Endothelial cell of umbilical vein (primary cell): Measurements from ENCODE around the gene TENT5C.

Source experiments
- EZH2 ChIP-seq: IDR thresholded peaks from 2 replicates; pipeline ENCODE4 v1.6.1; 2012; ENCODE audit warnings: borderline replicate concordance, low read depth, mild to moderate bottlenecking, moderate library complexity, low read length, inconsistent platforms; ENCODE audit not compliant: severe bottlenecking
- FOS ChIP-seq: IDR thresholded peaks from 2 replicates; pipeline ENCODE4 v1.6.1; 2011; ENCODE audit warnings: mild to moderate bottlenecking, low read length, moderate library complexity, borderline replicate concordance; ENCODE audit not compliant: insufficient read depth
- POLR2AphosphoS5 ChIP-seq: IDR thresholded peaks from 2 replicates; pipeline ENCODE4 v1.6.1; 2012; ENCODE audit warnings: low read depth, mild to moderate bottlenecking, control low read depth, low read length, moderate library complexity; ENCODE audit not compliant: insufficient read depth
- TF ChIP-seq, protein P1 (sequence below), 2 donors: IDR thresholded peaks; 1 replicate in 1 of 2; 2 replicates in 1 of 2; pipeline ENCODE4 v1.5.1; 2011; ENCODE audit warnings: low read length in 2 of 2, mild to moderate bottlenecking in 2 of 2, moderate library complexity in 2 of 2, control low read depth in 1 of 2, inconsistent platforms in 1 of 2, low read depth in 1 of 2; ENCODE audit not compliant: insufficient read depth in 1 of 2; ENCODE audit errors: extremely low read depth in 1 of 2

DNA sequence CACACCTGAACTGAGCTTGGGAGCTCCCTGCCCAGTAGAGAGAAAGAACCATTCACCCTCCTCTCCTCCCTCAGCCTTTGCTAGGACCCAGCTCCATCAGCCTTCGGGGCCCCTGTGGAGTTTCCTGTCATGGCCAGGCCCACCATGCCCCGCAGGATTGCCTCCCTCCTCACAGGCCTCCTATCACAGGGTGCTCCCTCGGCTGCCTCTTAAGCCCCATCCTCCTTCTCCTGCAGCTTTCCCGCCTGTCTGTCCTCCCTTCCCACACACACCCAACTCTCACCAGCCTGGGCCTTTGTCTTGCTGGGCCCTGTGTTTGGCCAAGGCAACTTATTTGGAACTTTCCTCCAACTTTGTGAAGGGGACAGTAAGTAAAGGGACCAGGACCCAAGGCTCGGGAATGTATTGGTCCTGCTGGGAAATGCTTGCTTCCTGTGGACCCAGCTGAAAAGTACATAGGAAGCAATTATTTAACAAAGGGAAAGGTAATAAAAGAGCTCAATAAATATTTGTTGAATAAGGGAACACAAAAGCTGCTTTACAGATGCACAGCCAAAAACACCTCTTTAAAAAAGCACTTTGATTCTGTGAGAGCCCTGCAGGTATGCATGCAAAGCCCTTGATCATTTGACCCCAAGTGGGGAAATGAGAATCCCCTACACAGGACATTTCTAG is 31.6 kb upstream of the TENT5C start:
- TF ChIP-seq, protein P1, sequence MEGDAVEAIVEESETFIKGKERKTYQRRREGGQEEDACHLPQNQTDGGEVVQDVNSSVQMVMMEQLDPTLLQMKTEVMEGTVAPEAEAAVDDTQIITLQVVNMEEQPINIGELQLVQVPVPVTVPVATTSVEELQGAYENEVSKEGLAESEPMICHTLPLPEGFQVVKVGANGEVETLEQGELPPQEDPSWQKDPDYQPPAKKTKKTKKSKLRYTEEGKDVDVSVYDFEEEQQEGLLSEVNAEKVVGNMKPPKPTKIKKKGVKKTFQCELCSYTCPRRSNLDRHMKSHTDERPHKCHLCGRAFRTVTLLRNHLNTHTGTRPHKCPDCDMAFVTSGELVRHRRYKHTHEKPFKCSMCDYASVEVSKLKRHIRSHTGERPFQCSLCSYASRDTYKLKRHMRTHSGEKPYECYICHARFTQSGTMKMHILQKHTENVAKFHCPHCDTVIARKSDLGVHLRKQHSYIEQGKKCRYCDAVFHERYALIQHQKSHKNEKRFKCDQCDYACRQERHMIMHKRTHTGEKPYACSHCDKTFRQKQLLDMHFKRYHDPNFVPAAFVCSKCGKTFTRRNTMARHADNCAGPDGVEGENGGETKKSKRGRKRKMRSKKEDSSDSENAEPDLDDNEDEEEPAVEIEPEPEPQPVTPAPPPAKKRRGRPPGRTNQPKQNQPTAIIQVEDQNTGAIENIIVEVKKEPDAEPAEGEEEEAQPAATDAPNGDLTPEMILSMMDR (IDR thresholded peaks at IDR 0.05; ENCODE audit: extremely low read depth in 1 of 2, insufficient read depth in 1 of 2, low read depth in 1 of 2, low read length in 2 of 2) = no peak
- TF ChIP-seq POLR2AphosphoS5 (no peak), EZH2 (no peak), FOS (no peak)
